Measurements from ENCODE around the gene GRIP2. TPM values are rescaled to one million over a fixed set of nuclear protein-coding genes. Genes with fewer than 3 reads are reported as not detected.

Gene GRIP2
- total RNA-seq, 1 donor, result 1.7 TPM

GRCh38 chr3:14553871-14554270, 13.7 kb upstream of the GRIP2 start:
- no peak overlapping the region for H3K4me3 ChIP-seq (ENCODE audit: low read depth, low read length)
- no peak for TF ChIP-seq CTCF (IDR thresholded peaks at IDR 0.05; ENCODE audit: insufficient read depth, low read depth, low read length)
- DNase-seq (ENCODE audit: low read depth), result no peak

GRCh38 chr3:14552717-14553116, 12.6 kb upstream of the GRIP2 start:
- DNase-seq (ENCODE audit: low read depth), result no peak
- TF ChIP-seq CTCF (IDR thresholded peaks at IDR 0.05; ENCODE audit: insufficient read depth, low read depth, low read length), result no peak
- no peak overlapping the region for H3K4me3 ChIP-seq (ENCODE audit: low read depth, low read length)

- no peak overlapping the region for H3K4me3 ChIP-seq (ENCODE audit: low read depth, low read length)
- TF ChIP-seq CTCF (IDR thresholded peaks at IDR 0.05; ENCODE audit: insufficient read depth, low read depth, low read length), result no peak
- no peak for DNase-seq (ENCODE audit: low read depth)
Measured at GRCh38 chr3:14552041-14552648, 12.0 kb upstream of the GRIP2 start.

DNA sequence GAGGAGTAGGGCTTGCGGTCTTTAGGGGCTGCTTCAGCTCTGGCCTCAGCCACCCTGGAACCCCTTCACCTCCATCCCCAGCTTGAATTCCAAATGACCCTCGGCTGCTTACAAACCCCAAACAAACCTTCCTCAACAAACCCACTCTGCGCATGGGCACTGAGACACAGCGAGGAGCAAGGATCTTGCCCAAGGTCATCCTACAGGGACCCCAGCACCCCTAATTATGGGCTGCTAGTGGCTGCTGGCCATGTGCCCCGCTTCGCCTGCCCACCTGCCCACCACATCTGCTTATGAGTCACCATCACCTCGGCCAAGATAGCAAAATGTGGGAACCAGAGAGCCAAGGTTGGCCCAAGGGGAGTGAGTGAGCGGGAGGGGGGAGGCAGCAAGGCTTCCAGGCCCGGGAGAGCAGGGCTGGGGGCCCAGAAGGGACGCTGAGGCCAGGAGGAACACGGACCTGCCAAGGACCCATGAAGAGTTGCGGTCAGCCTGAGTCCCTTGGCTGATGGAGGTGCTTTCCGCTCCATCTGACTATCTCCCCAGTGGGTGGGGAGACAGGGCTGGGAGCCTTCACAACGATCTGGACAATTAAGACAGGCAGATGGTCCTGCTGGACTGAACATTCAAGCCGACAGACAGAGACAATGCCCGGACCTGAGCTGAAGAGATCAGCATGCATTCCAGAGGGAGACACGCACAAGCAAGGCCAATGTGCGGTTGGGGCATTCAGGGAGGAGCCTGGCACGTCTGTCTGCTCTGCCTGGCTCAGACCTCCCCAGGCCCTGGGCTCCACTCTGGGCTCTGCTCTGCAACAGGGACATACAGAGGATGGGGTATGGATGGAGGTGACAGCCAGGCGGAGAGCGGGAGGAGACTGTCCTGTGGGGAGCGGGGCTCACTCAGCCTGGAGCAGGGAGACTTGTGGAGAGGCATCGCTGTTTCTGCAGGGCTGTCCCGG, 10.8 kb upstream of the GRIP2 start:
- no peak for TF ChIP-seq CTCF (IDR thresholded peaks at IDR 0.05; ENCODE audit: insufficient read depth, low read depth, low read length)
- no peak overlapping the region for H3K4me3 ChIP-seq (ENCODE audit: low read depth, low read length)
- DNase-seq (ENCODE audit: low read depth), result no peak

GRCh38 chr3:14550181-14550580, 10.0 kb upstream of the GRIP2 start:
- no peak overlapping the region for H3K4me3 ChIP-seq (ENCODE audit: low read depth, low read length)
- DNase-seq (ENCODE audit: low read depth), result no peak
- TF ChIP-seq CTCF (IDR thresholded peaks at IDR 0.05; ENCODE audit: insufficient read depth, low read depth, low read length), result no peak

- H3K4me3 ChIP-seq (ENCODE audit: low read depth, low read length), result no peak overlapping the region
- peak; percentile 45 for TF ChIP-seq CTCF (IDR thresholded peaks at IDR 0.05; ENCODE audit: insufficient read depth, low read depth, low read length)
- peak; percentile 9 for DNase-seq (ENCODE audit: low read depth)
Measured at GRCh38 chr3:14549256-14549919, 9.2 kb upstream of the GRIP2 start.

Measured in fibroblast of villous mesenchyme (primary cell).